SU-DHL-6 (cell line): ENCODE data around the gene ISM1.

Experiments
- H2AFZ ChIP-seq: fragments of 200-600 bp; sonication (generic); 2 replicates; pipeline ENCODE4 v1.6.1; 2014; ENCODE audit warnings: low read depth, mild to moderate bottlenecking, moderate library complexity, mixed read lengths, antibody characterized with exemption, low read length; ENCODE audit not compliant: severe bottlenecking
- H3F3A ChIP-seq: fragments of 200-600 bp; shearing (Covaris generic); 2 replicates; pipeline ENCODE4 v1.6.0; 2016; ENCODE audit warnings: antibody characterized with exemption, mild to moderate bottlenecking; ENCODE audit not compliant: insufficient read depth
- H3K27ac ChIP-seq: fragments of 200-600 bp; sonication (generic); 2 replicates; pipeline ENCODE4 v1.5.1; 2016; ENCODE audit warnings: low read depth, mild to moderate bottlenecking, low read length, moderate library complexity, mixed read lengths
- H3K27me3 ChIP-seq: fragments of 200-600 bp; sonication (generic), shearing (Covaris generic); 2 replicates; pipeline ENCODE4 v1.6.0; 2014; ENCODE audit warnings: mild to moderate bottlenecking, low read length
- H3K36me3 ChIP-seq: fragments of 200-600 bp; sonication (generic); 2 replicates; pipeline ENCODE4 v1.6.1; 2014; ENCODE audit warnings: mild to moderate bottlenecking, low read length, mixed read lengths
- H3K4me2 ChIP-seq: fragments of 300-600, 200-600 bp; shearing (Covaris generic), sonication (generic); 2 replicates; pipeline ENCODE4 v1.6.0; 2014; ENCODE audit warnings: low read length, low read depth, mild to moderate bottlenecking; ENCODE audit not compliant: poor library complexity, severe bottlenecking
- H3K4me3 ChIP-seq: fragments of 200-600 bp; sonication (generic); 2 replicates; pipeline ENCODE4 v1.5.1; 2014; ENCODE audit warnings: antibody characterized with exemption, low read length, mild to moderate bottlenecking, mixed read lengths; ENCODE audit not compliant: insufficient read depth, poor library complexity, severe bottlenecking
- H3K79me2 ChIP-seq: fragments of 200-600 bp; sonication (generic); 2 replicates; pipeline ENCODE4 v1.6.1; 2014; ENCODE audit warnings: mild to moderate bottlenecking, low read length, moderate library complexity; ENCODE audit not compliant: insufficient read depth
- H3K9ac ChIP-seq: fragments of 200-600 bp; sonication (generic); 2 replicates; pipeline ENCODE4 v1.7.0; 2014; ENCODE audit warnings: mild to moderate bottlenecking, low read length
- H3K9me2 ChIP-seq: fragments of 200-600 bp; sonication (generic); replicated peaks from 2 replicates; pipeline ENCODE4 v1.6.1; 2014; ENCODE audit warnings: low read length; ENCODE audit not compliant: insufficient read depth
- H3K9me3 ChIP-seq: fragments of 200-600 bp; sonication (generic); 2 replicates; pipeline ENCODE4 v1.6.1; 2014; ENCODE audit warnings: low read length, mixed read lengths; ENCODE audit not compliant: insufficient read depth
- H4K20me1 ChIP-seq: fragments of 200-600 bp; sonication (generic); 2 replicates; pipeline ENCODE4 v1.6.1; 2014; ENCODE audit warnings: low read depth, mild to moderate bottlenecking, antibody characterized with exemption, low read length, moderate library complexity, mixed read lengths
- CTCF ChIP-seq: fragments of 200-600 bp; sonication (generic); IDR thresholded peaks from one replicate; pipeline ENCODE4 v1.5.1; 2017; ENCODE audit warnings: antibody characterized with exemption, mild to moderate bottlenecking, low read length, moderate library complexity; ENCODE audit not compliant: insufficient read depth, poor library complexity, severe bottlenecking
- EZH2phosphoT487 ChIP-seq: fragments of 200-600 bp; sonication (generic), shearing (Covaris generic); conservative IDR thresholded peaks from 2 replicates; pipeline ENCODE4 v1.6.1; 2018; ENCODE audit warnings: mild to moderate bottlenecking, antibody characterized with exemption, low read length, moderate library complexity, mixed read lengths

ISM1 gene

GRCh38 chr20:13320702-13321101, 99.6 kb downstream of the ISM1 start:
- Histone ChIP-seq H3K4me3 (no peak overlapping the region), H3K36me3 (no peaks in the 10 kb centered on the region), H3K27ac (no peak overlapping the region), H3F3A (no peaks in the 10 kb centered on the region), H3K79me2 (no peaks in the 10 kb centered on the region), H3K9ac (no peak overlapping the region), H3K9me3 (no peaks in the 10 kb centered on the region), H3K27me3 (no peaks in the 10 kb centered on the region), H3K4me2 (no peak overlapping the region), H3K9me2 (no peaks in the 10 kb centered on the region), H2AFZ (no peak overlapping the region), H4K20me1 (no peaks in the 10 kb centered on the region)
- no peak for TF ChIP-seq EZH2phosphoT487
- no peak for TF ChIP-seq CTCF

DNA sequence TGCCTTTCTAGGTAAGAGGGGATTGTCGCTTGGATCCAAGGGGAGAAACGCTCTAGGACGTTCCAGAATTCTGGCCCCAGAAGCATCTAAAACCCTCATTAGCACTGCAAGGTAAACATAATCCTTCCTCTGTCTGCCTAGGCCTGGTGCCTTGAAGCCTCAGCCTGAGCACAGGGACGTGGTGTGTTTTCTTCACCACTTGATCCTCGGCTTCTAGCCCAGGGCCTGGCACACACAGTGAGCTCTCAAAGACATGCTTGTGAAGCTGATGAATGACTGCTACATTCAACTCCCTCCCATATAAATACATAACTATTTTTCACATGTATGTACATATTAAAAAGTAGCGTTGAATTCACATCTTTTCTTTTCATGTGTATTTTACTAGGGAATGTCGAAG, 100.3 kb downstream of the ISM1 start:
- Histone ChIP-seq H3F3A (no peaks in the 10 kb centered on the region), H3K9me2 (no peaks in the 10 kb centered on the region), H3K36me3 (no peaks in the 10 kb centered on the region), H2AFZ (no peak overlapping the region), H3K4me3 (no peak overlapping the region), H3K9ac (no peak overlapping the region), H3K79me2 (no peaks in the 10 kb centered on the region), H3K27ac (no peak overlapping the region), H3K4me2 (no peak overlapping the region), H3K27me3 (no peaks in the 10 kb centered on the region), H3K9me3 (no peaks in the 10 kb centered on the region), H4K20me1 (no peaks in the 10 kb centered on the region)
- TF ChIP-seq CTCF (no peak), EZH2phosphoT487 (no peak)

DNA sequence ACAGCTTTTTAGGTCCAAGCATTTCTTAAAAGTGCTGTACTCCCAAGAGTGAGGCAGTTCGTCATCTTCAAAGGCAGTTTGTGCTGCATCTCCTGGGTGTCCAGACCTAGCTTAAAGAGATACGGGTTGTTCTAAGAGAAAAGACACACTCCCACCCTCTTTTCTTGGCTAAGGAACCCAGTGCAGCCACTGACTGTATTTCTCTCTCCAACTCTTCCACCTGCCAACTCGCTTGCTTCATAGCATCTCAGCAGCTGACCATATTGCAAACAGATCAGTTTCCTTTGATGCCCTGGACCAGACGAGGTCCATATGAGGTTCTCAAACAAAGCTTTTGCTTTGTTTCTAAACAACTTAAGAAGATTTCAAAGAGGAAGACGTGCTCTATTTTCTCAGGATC, 101.1 kb downstream of the ISM1 start:
- Histone ChIP-seq H2AFZ (no peak overlapping the region), H3K9me2 (no peaks in the 10 kb centered on the region), H3K27me3 (no peaks in the 10 kb centered on the region), H3K27ac (no peak overlapping the region), H3K4me3 (no peak overlapping the region), H3K79me2 (no peaks in the 10 kb centered on the region), H3K36me3 (no peaks in the 10 kb centered on the region), H3F3A (no peaks in the 10 kb centered on the region), H3K4me2 (no peak overlapping the region), H3K9ac (no peak overlapping the region), H3K9me3 (no peaks in the 10 kb centered on the region), H4K20me1 (no peaks in the 10 kb centered on the region)
- TF ChIP-seq CTCF: no peak
- no peak for TF ChIP-seq EZH2phosphoT487

DNA sequence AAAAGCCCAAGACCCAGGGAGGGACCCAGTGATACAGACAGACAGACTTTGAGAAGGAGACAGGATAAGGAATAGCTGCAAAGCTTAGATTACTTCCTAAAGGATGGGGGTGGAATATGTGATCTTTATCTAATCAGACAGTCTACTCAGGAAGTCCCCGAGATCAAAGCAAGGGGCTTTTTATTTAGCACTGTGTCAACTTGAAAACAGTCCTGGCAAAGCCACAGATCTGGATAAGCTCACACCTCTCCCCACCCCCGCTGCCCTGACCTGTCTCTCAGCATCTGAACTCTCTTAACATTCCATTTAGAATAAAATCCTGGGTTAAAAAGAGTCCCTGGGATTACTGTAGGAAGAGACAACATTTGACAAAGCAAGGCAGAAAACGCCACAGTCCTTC, 101.5 kb downstream of the ISM1 start:
- Histone ChIP-seq H3K4me2 (no peak overlapping the region), H3K4me3 (no peak overlapping the region), H3K27me3 (no peaks in the 10 kb centered on the region), H3K36me3 (no peaks in the 10 kb centered on the region), H4K20me1 (no peaks in the 10 kb centered on the region), H3F3A (no peaks in the 10 kb centered on the region), H3K9ac (no peak overlapping the region), H3K79me2 (no peaks in the 10 kb centered on the region), H3K9me2 (no peaks in the 10 kb centered on the region), H3K9me3 (no peaks in the 10 kb centered on the region), H2AFZ (no peak overlapping the region), H3K27ac (no peak overlapping the region)
- TF ChIP-seq CTCF: no peak
